Lower leg skin (tissue), 4 donors: ENCODE data around the gene FAM227B. TPM values are rescaled to one million over a fixed set of nuclear protein-coding genes. Genes with fewer than 3 reads are reported as not detected.
"Not testable (repeated sequence)": the region's sequence is repeated elsewhere in the genome, so short reads cannot be mapped to it uniquely, and the experiment has no call there.

ENCODE experiments used
- DNase-seq, 2 donors: peaks; one replicate each; pipeline ENCODE4 v3.0.0-alpha.2; 2019; ENCODE audit warnings: low spot score in 2 of 2
- H3K4me3 ChIP-seq: fragments of 200-600 bp; sonication (generic); 2 replicates; pipeline ENCODE4 v1.5.1; 2017; ENCODE audit warnings: mild to moderate bottlenecking, low read depth; ENCODE audit not compliant: poor library complexity, severe bottlenecking
- CTCF ChIP-seq, 3 donors: fragments of 450-650 bp; IDR thresholded peaks; one replicate each; pipeline ENCODE4 v1.5.1; 2016; ENCODE audit warnings: antibody characterized with exemption in 3 of 3, mild to moderate bottlenecking in 3 of 3, moderate library complexity in 2 of 3
- POLR2A ChIP-seq, 2 donors: fragments of 450-650 bp; IDR thresholded peaks; one replicate each; pipeline ENCODE4 v1.6.1; 2016 to 2017; ENCODE audit warnings: antibody characterized with exemption in 2 of 2, mild to moderate bottlenecking in 1 of 2, moderate library complexity in 1 of 2
- WGBS, 2 donors: methylation state at CpG; one replicate each; pipeline ENCODE4 v1.1.5; 2018; 5-methylcytosine and 5-hydroxymethylcytosine counted together
- intact Hi-C: fragments of 100-400 bp; cut with DNase I; formaldehyde crosslinking; loops from one replicate; pipeline ENCODE4 v1.15.0; 2023; ENCODE audit warnings: low total_unique reads
- total RNA-seq, 4 donors: library from RNA; depleted of rRNA; stranded (reverse); fragments of >200 nt; gene quantifications; one replicate each; pipeline ENCODE4 v1.1.0, GENCODE V29; 2016

The FAM227B gene
- total RNA-seq, 4 donors from 2014 or later = 3.7 to 9.4 (median 5.5) TPM

GRCh38 chr15:49490966-49491365 lies 129.7 kb downstream of the FAM227B start:
- TF ChIP-seq CTCF (IDR thresholded peaks at IDR 0.05) (no peak), POLR2A (IDR thresholded peaks at IDR 0.05) (no peak)
- no peak for DNase-seq
- 98 to 100% methylated on average over 1 of the region's 1 CpG for WGBS, 2 donors
- H3K4me3 ChIP-seq = no peak overlapping the region
- intact Hi-C loops = no loop called here

- H3K4me3 ChIP-seq, intact Hi-C loops: not testable (repeated sequence)
- peak; percentile 27 to 79 for DNase-seq
- WGBS, 2 donors = 17 to 24% methylated on average over 1 of the region's 1 CpG
Observed at GRCh38 chr15:49485401-49485800, 135.2 kb downstream of the FAM227B start.

GRCh38 chr15:49478982-49479381 lies 141.6 kb downstream of the FAM227B start:
- DNase-seq, intact Hi-C loops, H3K4me3 ChIP-seq: not testable (repeated sequence)

- intact Hi-C loops, H3K4me3 ChIP-seq, DNase-seq: not testable (repeated sequence)
- 83 to 86% methylated on average over 4 of the region's 4 CpGs for WGBS, 2 donors
Observed at GRCh38 chr15:49478021-49478420, 142.6 kb downstream of the FAM227B start.

- no peak for DNase-seq
- 70 to 79% methylated on average over 1 of the region's 1 CpG for WGBS, 2 donors
- no peak for TF ChIP-seq POLR2A (IDR thresholded peaks at IDR 0.05)
- no peak for TF ChIP-seq CTCF (IDR thresholded peaks at IDR 0.05)
- H3K4me3 ChIP-seq = no peak overlapping the region
- intact Hi-C loops = no loop called here
Observed at GRCh38 chr15:49473031-49473430, 147.6 kb downstream of the FAM227B start.

- intact Hi-C loops = no loop called here
- no peak overlapping the region for H3K4me3 ChIP-seq
- WGBS, 2 donors = 86% methylated on average over 2 of the region's 2 CpGs
- no peak for DNase-seq
- no peak for TF ChIP-seq CTCF (IDR thresholded peaks at IDR 0.05)
- no peak for TF ChIP-seq POLR2A (IDR thresholded peaks at IDR 0.05)
Observed at GRCh38 chr15:49472338-49472737, 148.3 kb downstream of the FAM227B start.

- no peak overlapping the region for H3K4me3 ChIP-seq
- TF ChIP-seq POLR2A (IDR thresholded peaks at IDR 0.05) (no peak), CTCF (IDR thresholded peaks at IDR 0.05) (no peak)
- WGBS, 2 donors = 38 to 46% methylated on average over 4 of the region's 4 CpGs
- intact Hi-C loops = no loop called here
- DNase-seq = no peak
Observed at GRCh38 chr15:49471733-49472132, 148.9 kb downstream of the FAM227B start.

GRCh38 chr15:49471248-49471647 lies 149.4 kb downstream of the FAM227B start:
- H3K4me3 ChIP-seq, intact Hi-C loops, DNase-seq: not testable (repeated sequence)
- 82 to 90% methylated on average over 4 of the region's 4 CpGs for WGBS, 2 donors
